Smooth muscle cell of the brain vasculature (primary cell): ENCODE data around the gene TARM1.

ENCODE experiments used
- DNase-seq: peaks from one replicate; pipeline ENCODE4 v3.0.0-alpha.2; 2012; ENCODE audit warnings: low read depth, low spot score

TARM1 gene

DNA sequence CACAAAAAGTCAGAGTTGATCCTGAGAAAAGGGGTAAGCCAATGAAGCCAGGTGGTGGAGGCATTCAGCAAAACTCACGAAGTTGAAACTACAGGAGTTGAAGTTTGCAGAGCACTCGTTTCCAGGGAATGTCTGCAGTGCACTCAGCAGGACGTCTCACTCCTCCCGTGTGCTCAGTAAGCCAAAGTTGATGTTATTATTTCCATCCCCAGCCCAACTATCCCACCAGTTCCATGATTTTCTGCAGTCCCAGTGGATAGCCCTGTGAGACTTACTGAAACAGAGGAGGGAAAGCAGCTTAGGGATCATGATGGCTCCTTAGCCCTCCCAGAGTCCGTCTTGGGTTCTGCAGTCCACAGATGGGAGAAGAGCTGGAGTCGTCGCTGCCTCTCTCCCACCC, at the start of gene TARM1:
Gene TARM1, minus strand, starts transcription at position 334 of the 400 bp plus-strand sequence. Its CDS starts 25 bp downstream, at position 309.
- no peak for DNase-seq

DNA sequence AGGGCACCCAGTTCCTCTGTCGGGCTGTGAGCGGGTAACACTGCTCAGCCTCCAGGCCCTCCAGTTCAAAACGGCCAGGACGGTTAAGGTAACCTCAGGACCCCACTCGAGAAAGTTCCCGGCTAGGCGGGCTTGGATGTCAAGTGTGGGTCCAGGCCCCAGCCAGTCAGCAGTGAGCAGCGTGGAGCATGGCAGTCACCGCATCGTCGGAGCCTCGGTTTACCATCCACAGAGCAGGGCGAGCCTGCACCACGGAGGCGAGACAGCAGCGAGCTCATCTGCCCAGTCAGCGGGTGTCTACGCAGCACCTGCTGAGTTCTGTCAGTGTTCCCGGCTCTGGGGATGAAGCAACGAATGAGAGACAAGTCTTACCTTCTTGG, 48.4 kb upstream of the TARM1 start:
- DNase-seq: no peak

DNA sequence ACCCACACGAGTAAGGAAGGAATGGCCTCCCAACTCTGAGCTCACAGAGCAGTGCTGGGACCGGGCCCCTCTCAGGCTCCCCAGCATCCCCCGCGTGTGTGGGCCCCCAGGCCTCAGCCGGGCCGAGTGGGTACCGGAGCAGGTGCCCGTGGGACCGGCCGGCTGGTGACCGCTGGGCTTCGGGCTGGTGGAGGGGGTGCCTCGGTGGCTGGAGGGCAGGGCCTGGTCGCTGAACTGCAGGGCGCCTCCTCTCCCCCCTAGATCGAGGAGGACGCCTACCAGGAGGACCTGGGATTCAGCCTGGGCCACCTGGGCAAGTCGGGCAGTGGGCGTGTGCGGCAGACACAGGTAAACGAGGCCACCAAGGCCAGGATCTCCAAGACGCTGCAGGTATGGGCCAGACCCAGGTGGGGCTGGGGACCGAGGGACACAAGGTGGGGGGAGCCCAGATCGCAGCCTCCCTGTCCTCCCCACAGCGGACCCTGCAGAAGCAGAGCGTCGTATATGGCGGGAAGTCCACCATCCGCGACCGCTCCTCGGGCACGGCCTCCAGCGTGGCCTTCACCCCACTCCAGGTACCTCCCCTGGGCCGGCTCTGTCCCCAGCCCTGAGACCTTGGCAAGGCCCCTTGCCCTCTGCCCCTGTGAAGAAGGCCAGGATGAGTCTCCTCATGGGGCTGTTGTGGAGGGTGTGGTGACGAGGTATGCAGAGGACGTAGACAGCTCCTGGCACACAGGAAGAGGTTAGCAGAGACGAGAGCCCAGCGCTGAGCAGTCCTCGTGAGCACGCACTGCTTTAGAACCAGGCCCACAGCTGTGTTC, 47.8 kb upstream of the TARM1 start:
- DNase-seq: no peak

DNA sequence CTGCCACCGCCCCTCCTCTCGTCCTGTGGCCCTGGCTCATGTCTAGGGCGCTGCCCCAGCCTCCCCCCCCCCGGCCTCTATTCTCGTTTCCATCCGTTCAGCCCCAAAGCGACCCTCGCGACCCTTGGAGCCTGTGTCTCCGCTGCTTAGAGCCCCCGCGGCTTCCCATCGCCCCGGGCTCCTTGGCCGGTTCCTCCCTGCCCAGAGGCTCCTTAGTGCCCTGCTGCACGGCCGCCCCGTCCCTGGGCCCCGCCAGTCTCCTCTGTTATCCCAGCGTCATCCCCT, 47.2 kb upstream of the TARM1 start:
- DNase-seq: no peak

DNA sequence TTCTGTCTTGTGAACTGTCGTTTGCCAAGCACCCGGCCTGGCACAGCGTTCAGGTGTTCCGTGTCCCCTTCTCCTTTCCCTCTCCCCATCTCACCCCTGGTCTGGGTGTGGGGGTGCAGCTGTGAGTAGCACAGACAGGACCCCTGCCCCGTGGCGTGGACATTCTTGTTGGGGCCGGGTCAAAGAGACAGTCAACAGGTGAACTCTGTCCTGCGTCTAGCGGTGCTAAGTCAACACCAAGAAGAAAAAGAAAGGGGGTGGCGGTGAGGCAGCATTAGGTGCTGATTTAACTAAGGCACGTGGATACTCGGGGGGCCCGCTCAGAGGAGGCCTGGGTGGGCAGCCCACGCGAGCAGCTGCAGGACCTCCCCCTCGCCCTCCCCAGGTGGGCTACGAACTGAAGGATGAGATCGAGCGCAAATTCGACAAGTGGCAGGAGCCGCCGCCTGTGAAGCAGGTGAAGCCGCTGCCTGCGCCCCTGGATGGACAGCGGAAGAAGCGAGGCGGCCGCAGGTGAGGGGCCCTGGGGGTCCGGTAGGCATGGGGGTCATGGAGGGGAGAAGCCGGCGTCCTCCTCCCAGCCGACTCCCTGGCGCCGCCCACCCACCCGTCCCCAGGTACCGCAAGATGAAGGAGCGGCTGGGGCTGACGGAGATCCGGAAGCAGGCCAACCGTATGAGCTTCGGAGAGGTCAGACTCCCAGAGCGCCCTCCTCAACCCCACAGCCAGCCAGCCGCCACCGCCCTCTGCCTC, 46.7 kb upstream of the TARM1 start:
- DNase-seq: no peak

DNA sequence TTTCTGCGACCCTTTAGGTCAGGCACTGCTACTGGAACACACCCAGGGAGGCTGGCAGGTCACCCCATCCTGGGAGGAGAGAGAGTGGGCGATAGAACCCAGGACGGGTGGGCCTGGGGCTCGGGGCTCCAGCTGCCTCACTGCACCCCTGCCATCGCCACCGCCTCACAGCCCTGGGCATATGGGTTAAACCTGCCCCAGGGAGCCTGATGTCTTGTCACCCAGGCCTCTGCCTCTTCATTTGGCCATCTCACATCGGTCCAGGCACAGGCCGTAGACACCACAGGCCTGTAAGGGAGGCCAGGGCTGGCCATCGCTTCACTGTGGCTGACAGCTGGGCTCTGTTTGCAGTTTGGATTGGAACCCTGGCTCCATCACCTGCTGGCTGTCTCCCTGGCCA, 44.5 kb upstream of the TARM1 start:
- no peak for DNase-seq

DNA sequence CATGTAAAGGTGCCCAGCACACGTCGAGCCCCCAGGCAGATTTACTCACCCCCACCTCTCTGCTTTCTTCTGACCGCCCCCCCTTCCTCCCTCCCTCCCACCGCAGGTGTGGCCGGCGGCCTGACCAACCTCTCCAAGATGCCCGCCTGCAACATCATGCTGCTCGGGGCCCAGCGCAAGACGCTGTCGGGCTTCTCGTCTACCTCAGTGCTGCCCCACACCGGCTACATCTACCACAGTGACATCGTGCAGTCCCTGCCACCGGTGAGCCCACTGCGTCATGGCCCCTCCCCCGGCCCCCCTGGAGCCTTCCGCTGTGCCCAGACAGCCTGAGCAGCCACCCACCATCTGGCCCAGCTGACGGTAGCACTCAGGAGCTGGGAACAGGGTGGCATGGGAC, 43.2 kb upstream of the TARM1 start:
- DNase-seq: no peak

DNA sequence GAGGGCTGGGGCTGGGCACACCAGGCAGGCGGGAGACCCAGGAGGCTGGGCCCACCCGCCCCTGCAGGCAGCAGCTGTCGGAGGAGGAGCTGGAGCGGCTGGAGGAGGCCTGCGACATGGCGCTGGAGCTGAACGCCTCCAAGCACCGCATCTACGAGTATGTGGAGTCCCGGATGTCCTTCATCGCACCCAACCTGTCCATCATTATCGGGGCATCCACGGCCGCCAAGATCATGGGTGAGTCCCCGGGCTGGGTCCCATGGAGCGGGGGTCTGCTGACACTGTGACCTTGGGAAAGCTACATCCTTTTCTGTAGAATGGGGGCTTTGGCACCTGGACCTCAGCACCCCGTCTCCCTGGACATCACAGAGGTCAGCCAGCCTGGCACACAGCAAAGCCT, 42.5 kb upstream of the TARM1 start:
- DNase-seq: no peak

DNA sequence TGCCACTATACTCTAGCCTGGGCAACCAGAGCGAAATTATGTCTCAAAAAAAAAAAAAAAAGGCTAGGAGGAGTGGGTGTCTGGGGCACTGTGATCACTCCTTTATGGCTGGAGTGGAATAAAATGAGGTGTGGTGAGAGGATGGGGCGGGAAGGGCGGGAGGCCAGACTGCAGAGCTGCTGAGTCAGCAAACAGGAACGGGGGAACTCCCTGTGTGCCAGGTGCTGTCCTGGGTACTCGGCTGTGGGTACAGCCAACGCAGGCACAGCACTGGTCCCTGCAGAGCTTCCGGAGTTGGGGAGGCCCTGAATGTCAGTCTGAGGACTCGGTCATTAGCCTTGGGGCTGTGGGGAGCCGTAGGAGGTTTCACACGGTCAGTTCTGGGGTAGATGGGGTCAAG, 40.1 kb upstream of the TARM1 start:
- DNase-seq: no peak

DNA sequence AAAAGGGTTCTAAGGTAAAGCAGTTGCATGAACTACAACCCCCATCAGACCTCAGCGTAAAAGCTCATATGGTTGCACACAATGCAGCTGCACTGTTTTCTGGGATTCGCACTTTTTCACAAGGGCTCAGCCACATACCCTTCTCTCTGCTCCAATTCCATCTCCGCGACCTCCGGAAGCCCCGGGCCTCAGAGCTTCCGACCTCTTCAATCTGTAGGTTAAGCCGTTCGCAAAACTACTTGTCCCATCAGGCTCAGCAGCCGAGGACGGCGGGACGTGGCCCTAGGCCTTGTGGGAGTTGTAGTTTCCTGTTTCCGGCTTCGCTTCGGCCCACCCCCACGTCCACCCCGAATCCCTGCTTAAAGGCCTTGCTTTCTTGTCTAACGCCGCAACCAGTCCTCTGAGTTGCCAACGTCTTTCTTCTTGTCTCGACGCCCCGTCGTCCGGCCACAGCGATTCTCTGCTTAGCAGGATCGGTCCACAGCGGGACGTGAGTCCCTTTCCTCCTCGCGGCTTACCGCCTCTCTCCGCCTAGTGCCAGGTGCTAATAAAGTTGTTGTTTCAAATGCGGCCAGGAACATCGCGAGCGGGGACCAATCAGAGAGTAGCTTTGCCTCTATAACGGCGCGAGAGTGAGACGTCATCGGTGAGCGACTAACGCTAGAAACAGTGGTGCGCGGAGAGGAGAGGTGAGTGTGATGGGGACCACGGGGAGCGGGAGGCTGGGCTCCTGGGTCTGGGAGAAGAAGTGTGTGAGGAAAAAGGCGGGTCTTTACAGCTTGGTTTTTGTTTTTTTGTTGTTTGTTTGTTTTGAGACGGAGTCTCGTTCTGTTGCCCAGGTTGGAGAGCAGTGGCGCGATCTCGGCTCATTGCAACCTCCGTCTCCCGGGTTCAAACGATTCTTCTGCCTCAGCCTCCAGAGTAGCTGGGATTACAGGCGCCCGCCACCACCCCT, 34.2 kb upstream of the TARM1 start, which contains the start of the genes PRPF31 and TFPT:
Gene PRPF31, plus strand, starts transcription at position 646 of the 955 bp plus-strand sequence. CDS start 2,525 bp downstream, outside the sequence.
Gene TFPT, minus strand, starts transcription at position 549 of the 955 bp plus-strand sequence. Its CDS starts 388 bp downstream, at position 161.
- DNase-seq: peak; percentile 97

DNA sequence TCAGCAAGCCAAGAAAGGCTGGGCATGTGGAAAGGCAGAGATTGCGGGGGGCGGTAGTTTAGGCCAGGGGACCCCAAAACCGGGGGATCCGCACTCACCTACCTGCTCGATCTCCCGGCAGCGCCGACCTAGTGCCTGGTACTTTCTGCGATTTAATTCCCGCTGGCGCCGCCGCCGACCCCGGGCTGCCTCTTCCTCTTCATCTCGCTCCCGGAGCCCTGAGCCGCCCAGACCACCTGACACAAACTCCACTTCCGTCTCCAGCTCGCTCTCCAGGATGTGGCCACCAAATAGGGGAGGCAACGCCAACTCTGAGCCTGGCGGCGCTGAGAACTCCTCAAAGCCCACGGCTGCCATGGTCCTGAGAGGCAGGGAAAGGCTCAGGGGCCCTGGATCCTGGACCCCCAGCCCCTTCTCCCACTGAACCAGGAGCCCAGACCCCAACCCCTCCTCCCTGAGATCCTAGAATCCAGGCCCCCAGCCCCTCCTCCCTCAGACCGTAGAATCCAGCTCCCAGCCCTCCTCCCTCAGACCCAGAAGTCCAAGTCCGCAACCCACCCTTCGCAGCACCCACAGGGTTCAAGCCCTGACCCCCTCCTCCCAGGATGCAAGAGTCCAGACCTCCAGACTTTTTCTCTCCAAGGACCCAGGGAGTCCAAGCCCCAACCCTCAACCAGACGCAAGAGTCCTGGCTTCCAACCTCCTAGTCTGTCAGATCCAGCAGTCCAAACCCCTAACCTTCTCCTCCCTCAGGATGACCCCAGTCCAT, 33.4 kb upstream of the TARM1 start:
- no peak for DNase-seq

DNA sequence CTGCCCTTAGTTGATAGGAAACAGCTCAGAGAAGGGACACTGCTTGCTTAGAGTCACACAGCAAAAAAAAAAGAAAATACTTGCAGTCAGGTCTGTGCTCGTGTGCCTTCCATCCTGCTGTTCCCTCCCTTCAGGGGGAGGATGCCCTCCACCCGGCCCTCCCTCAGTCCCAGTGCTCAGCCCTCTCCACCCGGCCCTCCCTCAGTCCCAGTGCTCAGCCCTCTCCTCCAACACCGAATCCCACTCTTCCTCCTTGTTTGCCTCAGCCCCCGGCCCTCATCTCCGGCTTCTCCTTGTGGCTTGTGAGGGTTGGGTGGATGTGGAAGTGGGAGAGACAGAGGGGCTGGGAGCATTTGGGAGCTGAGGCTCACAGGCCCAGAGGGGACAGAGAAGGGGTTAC, 28.5 kb upstream of the TARM1 start:
- no peak for DNase-seq

DNA sequence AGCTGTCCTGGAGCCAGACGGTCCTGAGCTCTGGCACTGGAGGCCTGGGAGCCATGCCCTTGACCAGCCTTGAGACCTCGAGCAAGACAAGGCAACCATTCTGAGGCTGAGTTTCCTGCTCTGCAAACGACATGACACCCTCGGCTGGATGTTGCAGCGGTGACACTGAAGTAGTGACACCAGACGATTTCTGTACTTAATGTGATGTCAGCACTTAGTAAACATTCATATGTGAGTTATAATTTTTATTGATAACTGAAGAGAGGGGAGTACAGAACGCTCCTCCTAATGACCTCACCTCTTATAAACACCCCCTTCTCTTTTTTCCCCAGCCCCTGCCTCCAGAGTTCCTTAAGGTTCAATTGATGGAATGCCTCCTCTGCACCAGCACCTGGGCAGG, 27.3 kb upstream of the TARM1 start:
- no peak for DNase-seq

DNA sequence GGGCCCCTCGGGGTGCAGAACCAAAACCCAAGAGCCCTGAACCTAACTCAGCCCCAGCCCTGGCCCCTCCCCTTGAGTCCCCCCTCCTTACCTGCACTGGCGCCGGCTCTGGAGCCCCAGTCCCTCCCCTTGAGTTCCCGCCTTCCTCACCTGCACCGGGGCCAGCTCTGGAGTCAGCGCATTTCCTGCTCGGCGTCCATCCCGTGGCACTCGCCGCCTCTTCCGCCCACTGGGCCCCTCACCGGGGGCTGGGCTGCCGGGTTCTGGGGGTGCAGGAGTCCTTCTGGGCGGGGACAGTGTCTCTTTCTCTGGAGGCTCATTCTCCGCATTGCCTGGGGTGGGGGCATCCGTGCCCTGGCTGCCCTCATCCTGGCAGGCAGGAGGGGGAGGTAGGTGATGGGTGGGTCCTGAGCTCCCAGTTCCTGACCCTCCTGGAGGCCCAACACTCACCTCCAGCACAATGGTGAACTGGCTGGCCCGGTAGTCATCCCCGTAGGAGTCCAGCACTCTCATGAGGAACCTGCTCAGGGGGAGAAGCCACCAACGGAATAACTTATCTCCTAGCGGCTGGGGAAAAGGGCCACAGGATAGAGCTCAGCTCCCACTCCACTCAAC, 26.8 kb upstream of the TARM1 start:
- no peak for DNase-seq

DNA sequence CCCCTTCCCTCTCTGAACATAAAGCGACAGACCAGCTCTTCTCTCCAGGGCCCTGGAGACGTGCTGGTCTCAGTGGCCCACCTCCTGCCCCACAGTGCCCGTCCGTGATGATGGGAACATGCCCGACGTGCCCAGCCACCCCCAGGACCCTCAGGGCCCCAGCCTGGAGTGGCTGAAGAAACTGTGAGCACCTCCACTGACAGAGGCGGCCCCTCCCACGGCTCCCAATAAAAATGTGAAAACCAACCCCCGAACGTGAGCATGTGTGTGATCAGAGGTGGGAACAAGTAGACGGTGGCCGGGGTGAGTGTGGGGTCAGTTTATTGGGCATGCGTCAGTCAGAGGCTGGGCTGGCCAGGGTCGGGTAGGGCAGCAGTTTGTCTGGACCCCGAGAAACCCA, 25.6 kb upstream of the TARM1 start:
- DNase-seq: no peak

DNA sequence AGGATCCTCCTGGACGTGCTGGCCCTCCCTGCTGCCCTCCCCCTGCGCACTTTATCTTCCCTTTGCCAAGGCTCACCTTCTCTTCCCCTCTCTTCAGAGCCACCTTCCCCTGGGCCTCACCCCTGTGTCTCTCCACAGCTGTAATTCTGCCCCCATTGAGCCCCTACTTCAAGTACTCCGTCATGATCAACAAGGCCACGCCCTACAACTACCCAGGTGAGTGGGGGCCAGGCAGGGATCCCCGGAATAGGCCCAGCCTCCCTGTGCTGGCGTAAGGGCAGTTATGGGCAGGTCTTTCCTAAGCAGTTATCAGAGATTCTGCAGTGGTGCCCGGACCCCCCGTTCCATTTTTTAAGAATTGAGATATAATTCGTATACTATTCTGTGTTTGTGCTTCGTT, 24.6 kb upstream of the TARM1 start:
- DNase-seq: no peak

DNA sequence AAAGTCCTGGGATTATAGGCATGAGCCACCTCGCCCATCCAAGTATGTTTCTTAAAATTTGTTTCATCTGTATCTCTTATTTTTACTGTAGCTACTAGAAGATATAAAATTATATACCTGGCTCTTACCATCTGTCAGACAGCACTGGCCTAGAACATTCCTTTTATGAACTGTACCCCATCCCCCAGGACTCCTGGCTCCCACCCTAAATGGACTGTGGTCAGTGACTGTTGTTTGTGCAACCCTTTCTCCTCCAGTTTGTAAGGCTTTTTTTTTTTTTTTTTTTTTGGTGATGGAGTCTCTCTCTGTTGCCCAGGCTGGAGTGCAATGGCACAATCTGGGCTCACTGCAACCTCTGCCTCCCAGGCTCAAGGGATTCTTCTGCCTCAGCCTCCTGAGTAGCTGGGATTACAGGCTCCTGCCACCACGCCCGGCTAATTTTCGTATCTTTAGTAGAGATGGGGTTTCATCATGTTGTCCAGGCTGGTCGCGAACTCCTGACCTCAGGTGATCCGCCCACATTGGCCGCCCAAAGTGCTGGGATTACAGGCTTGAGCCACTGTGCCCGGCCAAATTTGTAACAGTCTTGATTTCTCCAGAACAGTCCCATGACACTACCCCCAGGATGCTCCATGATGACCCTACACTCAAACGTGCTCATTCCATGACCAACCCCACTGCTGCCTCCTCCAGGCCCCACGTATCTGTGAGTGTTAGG, 24.0 kb upstream of the TARM1 start:
- DNase-seq: no peak

DNA sequence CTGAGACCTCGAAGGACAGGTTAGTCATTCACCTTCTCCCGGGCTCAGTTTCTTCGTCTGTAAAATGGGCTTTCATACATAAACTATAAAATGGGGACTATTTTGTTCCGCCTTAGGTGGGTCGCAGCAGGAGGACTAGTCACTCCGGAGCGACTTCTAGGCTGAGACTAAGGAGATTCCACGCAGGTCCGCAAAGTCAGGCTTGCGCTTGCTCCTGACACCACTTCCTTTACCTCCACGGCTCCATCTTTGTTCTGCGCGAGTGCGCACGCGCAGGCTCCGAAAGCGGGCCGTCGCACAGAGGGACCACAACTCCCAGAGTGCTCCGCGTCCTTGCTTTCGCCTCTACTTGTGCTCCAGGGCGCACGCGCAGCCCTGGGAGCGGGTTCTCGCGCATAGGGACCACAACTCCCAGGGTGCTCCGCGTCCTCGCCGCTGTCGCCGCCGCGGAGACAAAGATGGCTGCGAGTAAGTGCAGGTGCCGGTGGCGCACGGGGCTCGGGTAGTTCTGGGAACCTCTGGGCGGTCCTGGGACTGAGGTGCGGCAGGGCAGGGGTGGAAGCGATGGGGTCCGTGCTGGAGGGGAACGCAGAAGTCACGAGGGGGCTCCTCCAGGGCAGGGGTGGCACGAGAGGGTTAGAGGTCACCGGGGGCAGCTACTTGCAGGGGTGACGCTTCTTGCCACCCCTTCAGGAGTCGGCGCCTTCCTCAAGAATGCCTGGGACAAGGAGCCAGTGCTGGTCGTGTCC, 21.4 kb upstream of the TARM1 start, which contains the start of gene NDUFA3:
Gene NDUFA3, plus strand, starts transcription at position 435 of the 749 bp plus-strand sequence. Its CDS starts 24 bp downstream, at position 459.
- peak; percentile 98 for DNase-seq

DNA sequence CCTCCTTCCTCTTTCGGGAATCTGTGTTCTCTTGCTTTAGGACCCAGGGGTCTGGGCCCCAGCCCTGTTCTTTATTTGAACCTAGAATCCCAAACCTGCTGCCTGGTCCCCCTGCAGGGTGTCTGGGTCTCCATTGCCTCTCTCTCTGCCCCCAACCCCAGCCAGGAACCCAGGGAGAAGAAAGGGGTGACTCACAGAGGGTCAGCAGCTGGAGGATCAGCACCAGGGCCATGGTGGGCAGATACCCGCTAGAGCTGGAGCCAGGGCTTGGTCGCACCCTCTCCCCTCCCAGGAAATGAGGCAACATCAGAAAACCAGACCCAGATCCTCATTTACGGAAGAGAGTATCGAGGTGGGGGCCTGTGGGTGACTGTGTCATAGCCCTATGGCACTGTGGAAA, 19.4 kb upstream of the TARM1 start, which contains the start of gene OSCAR:
Gene OSCAR, minus strand, starts transcription at position 243 of the 400 bp plus-strand sequence. Its CDS starts 11 bp downstream, at position 232.
- DNase-seq: no peak
